Stimulated activated CD8-positive, alpha-beta memory T cell treated with anti-CD3 and anti-CD28 coated beads, Interleukin-15, amount 100 ng/mL, for 24 hours (primary cell): Measurements from ENCODE around the gene TFCP2L1.

Experiments used
- DNase-seq: peaks from one replicate; pipeline ENCODE4 v3.0.0-alpha.2; 2020; ENCODE audit warnings: low read depth

The TFCP2L1 gene

DNA sequence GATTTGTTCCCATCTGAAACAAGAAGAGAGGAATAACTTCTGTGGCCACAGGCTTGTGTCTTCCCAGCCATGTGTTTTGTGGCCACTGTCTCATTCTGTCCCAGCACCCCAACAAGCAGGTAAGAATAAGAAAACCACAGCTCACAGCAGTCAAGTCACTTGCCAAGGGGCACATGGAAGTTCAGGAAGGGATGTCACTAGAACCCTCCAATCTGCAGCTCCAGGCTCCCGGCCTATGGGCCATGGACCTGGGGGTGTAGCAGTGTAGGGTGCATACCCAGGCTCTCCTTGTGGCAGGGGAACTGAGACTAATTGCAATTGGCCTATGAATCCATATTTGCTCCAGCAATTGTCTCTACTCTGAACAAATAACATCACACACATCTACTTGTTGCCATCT lies 112.5 kb downstream of the TFCP2L1 start:
- no peak for DNase-seq

DNA sequence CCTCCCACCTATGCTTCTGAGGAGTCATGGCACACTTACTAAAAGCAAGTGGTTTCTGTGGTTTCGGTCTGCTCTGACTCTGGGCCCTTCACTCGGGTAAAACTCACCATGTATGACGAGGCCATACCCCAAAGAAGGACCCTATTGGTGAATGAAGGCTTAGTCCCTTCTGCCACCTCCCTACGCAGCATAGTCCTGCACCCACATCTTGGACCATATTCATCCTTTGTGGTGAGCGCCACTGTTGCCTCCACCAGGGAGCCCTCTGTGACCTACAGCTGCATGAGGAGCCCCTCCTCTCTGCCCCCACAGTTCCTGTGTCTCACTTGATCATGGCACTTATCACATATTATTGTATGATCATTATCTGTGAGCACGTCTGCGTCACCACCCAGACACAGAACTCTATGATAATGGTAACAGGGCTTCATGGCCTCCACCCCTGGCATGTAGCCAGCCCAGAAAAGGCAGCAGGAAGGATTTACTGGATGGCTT lies 113.3 kb downstream of the TFCP2L1 start:
- no peak for DNase-seq

DNA sequence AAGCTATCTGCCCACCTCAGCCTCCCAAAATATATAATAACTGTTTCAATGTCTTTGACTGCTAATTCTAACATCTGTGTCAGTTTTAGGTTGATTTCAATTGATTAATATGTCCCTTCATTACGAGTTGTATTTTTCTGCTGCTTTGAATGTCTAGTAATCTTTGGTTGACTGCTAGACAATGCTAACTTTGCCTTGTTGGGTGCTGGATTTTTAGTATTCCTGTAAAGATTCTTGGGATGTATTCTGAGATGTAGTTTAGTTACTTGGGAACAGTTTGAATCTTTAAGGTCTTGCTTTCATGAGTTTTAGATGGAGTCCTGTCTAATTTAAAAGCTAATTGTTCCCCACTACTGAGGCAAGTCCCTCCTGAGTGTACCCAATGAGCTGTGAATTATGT lies 114.4 kb downstream of the TFCP2L1 start:
- DNase-seq = no peak

DNA sequence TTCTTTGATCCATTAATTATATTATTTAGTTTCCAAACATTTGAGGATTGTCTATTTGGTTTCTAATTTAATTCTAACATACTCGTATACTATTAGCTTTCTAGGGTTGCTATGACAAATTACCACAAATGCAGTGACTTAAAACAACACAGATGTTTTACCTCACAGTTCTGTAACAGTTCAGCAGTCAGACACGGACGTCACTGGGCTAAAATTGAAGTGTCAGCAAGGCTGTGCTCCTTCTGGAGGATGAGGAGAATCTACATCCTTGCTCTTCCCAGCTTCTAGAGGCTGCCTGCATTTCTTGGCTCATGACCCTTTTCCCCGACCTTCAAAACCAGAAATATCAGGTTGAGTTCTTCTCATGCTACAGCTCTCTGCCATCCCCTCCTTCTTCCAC lies 117.6 kb downstream of the TFCP2L1 start:
- no peak for DNase-seq
